Esophagus (tissue), 2 donors: ENCODE measurements around the gene DCST2. TPM values are rescaled to one million over a fixed set of nuclear protein-coding genes. Genes with fewer than 3 reads are reported as not detected.

Experiments
- H3K27ac ChIP-seq, 2 donors: one replicate each; pipeline ENCODE4 v1.5.1; 2013; ENCODE audit warnings: low read depth in 2 of 2, mild to moderate bottlenecking in 2 of 2, inconsistent platforms in 1 of 2, low read length in 1 of 2, moderate library complexity in 1 of 2
- H3K27me3 ChIP-seq, 2 donors: one replicate each; pipeline ENCODE4 v1.6.1; 2013; ENCODE audit warnings: low read length in 2 of 2, control low read depth in 1 of 2, mild to moderate bottlenecking in 1 of 2; ENCODE audit not compliant: insufficient read depth in 2 of 2, control insufficient read depth in 1 of 2
- H3K36me3 ChIP-seq, 2 donors: one replicate each; pipeline ENCODE4 v1.6.1; 2013; ENCODE audit warnings: low read length in 1 of 2; ENCODE audit not compliant: control insufficient read depth in 2 of 2, insufficient read depth in 2 of 2
- H3K4me1 ChIP-seq, 2 donors: one replicate each; pipeline ENCODE4 v1.6.1; 2013; ENCODE audit warnings: low read length in 1 of 2; ENCODE audit not compliant: control insufficient read depth in 2 of 2, insufficient read depth in 2 of 2
- H3K4me3 ChIP-seq, 2 donors: one replicate each; pipeline ENCODE4 v1.5.1; 2013; ENCODE audit warnings: low read length in 2 of 2, mild to moderate bottlenecking in 2 of 2, low read depth in 1 of 2, moderate library complexity in 1 of 2
- H3K9me3 ChIP-seq, 2 donors: one replicate each; pipeline ENCODE4 v1.6.1; 2013; ENCODE audit warnings: mild to moderate bottlenecking in 2 of 2, low read depth in 1 of 2, low read length in 1 of 2, moderate library complexity in 1 of 2; ENCODE audit not compliant: control insufficient read depth in 2 of 2, insufficient read depth in 1 of 2
- WGBS, 2 donors: extraction: QIAGEN DNeasy Blood & Tissue Kit; methylation state at CpG; one replicate each; pipeline ENCODE4 v1.1.7; 2013; 5-methylcytosine and 5-hydroxymethylcytosine counted together
- polyA plus RNA-seq, 2 donors: library from polyadenylated mRNA; stranded (reverse); fragments of 200-250 nt; gene quantifications; one replicate each; pipeline ENCODE4 v1.2.3, GENCODE V29; 2013
- donor health status: healthy with polysubstance abuse.
- donor health status: Bipolar disorder and iron deficiency.

The DCST2 gene
- polyA plus RNA-seq, 2 donors: 1.7 to 10.1 TPM

- no peak overlapping the region for H3K4me3 ChIP-seq
- 83 to 85% methylated on average over 11 of the region's 11 CpGs for WGBS, 2 donors
- peaks cover 0 to 15% of the 10 kb centered on the region in 2 donors for H3K4me1 ChIP-seq
- H3K9me3 ChIP-seq: no peaks in the 10 kb centered on the region
- no peaks in the 10 kb centered on the region for H3K36me3 ChIP-seq
- no peaks in the 10 kb centered on the region for H3K27me3 ChIP-seq
- H3K27ac ChIP-seq: no peak overlapping the region
Observed at GRCh38 chr1:155030899-155031298, 2.7 kb downstream of the DCST2 start.

- Histone ChIP-seq H3K9me3 (no peaks in the 10 kb centered on the region), H3K4me1 (peaks cover 0 to 15% of the 10 kb centered on the region in 2 donors), H3K4me3 (no peak overlapping the region), H3K36me3 (no peaks in the 10 kb centered on the region), H3K27ac (no peak overlapping the region), H3K27me3 (no peaks in the 10 kb centered on the region)
- 80 to 87% methylated on average over 15 of the region's 15 CpGs for WGBS, 2 donors
Observed at GRCh38 chr1:155030243-155030795, 3.3 kb downstream of the DCST2 start.

GRCh38 chr1:155029513-155030242 is 3.9 kb downstream of the DCST2 start:
- Histone ChIP-seq H3K4me3 (no peak overlapping the region), H3K9me3 (no peaks in the 10 kb centered on the region), H3K4me1 (peaks cover 0 to 15% of the 10 kb centered on the region in 2 donors), H3K27ac (no peak overlapping the region), H3K36me3 (no peaks in the 10 kb centered on the region), H3K27me3 (no peaks in the 10 kb centered on the region)
- WGBS, 2 donors: 85 to 88% methylated on average over 16 of the region's 16 CpGs

- H3K27me3 ChIP-seq: no peaks in the 10 kb centered on the region
Observed at GRCh38 chr1:155026588-155026987, 7.0 kb downstream of the DCST2 start.

GRCh38 chr1:155026154-155026553 is 7.4 kb downstream of the DCST2 start:
- H3K4me3 ChIP-seq: no peak overlapping the region
- H3K4me1 ChIP-seq: peaks cover 0 to 12% of the 10 kb centered on the region in 2 donors
- WGBS, 2 donors: 56 to 70% methylated on average over 9 of the region's 9 CpGs
- no peaks in the 10 kb centered on the region for H3K27me3 ChIP-seq
- H3K9me3 ChIP-seq: no peaks in the 10 kb centered on the region
- H3K36me3 ChIP-seq: no peaks in the 10 kb centered on the region
- H3K27ac ChIP-seq: peak overlapping the region in 1 of 2 donors; percentile 18

More at GRCh38 chr1:155026588-155026987, 7.0 kb downstream of the DCST2 start:
- WGBS, 2 donors: 78 to 85% methylated on average over 6 of the region's 6 CpGs
- Histone ChIP-seq H3K4me1 (peaks cover 0 to 12% of the 10 kb centered on the region in 2 donors), H3K9me3 (no peaks in the 10 kb centered on the region), H3K4me3 (no peak overlapping the region), H3K27ac (peak overlapping the region in 1 of 2 donors; percentile 18), H3K36me3 (no peaks in the 10 kb centered on the region)

- 91 to 93% methylated on average over 9 of the region's 9 CpGs for WGBS, 2 donors
- Histone ChIP-seq H3K9me3 (no peaks in the 10 kb centered on the region), H3K27me3 (no peaks in the 10 kb centered on the region), H3K4me1 (peaks cover 0 to 14% of the 10 kb centered on the region in 2 donors), H3K36me3 (no peaks in the 10 kb centered on the region), H3K4me3 (no peak overlapping the region), H3K27ac (no peak overlapping the region)
Observed at GRCh38 chr1:155024315-155024714, 9.3 kb downstream of the DCST2 start.

GRCh38 chr1:155023627-155024026 is 10.0 kb downstream of the DCST2 start:
- Histone ChIP-seq H3K9me3 (no peaks in the 10 kb centered on the region), H3K27me3 (no peaks in the 10 kb centered on the region), H3K4me3 (no peak overlapping the region), H3K27ac (no peak overlapping the region), H3K36me3 (no peaks in the 10 kb centered on the region), H3K4me1 (peaks cover 0 to 14% of the 10 kb centered on the region in 2 donors)
- 78 to 80% methylated on average over 5 of the region's 5 CpGs for WGBS, 2 donors

- Histone ChIP-seq H3K27ac (no peak overlapping the region), H3K36me3 (no peaks in the 10 kb centered on the region), H3K9me3 (no peaks in the 10 kb centered on the region), H3K27me3 (no peaks in the 10 kb centered on the region), H3K4me1 (peaks cover 0 to 15% of the 10 kb centered on the region in 2 donors), H3K4me3 (no peak overlapping the region)
- WGBS, 2 donors: 43 to 49% methylated on average over 4 of the region's 4 CpGs
Observed at GRCh38 chr1:155022927-155023236, 10.7 kb downstream of the DCST2 start.

GRCh38 chr1:155022136-155022926 is 11.2 kb downstream of the DCST2 start:
- H3K9me3 ChIP-seq: no peaks in the 10 kb centered on the region
- H3K4me3 ChIP-seq: no peak overlapping the region
- H3K4me1 ChIP-seq: peaks cover under 1 to 20% of the 10 kb centered on the region in 2 donors
- 80 to 85% methylated on average over 8 of the region's 8 CpGs for WGBS, 2 donors
- H3K36me3 ChIP-seq: no peaks in the 10 kb centered on the region
- no peaks in the 10 kb centered on the region for H3K27me3 ChIP-seq
- H3K27ac ChIP-seq: no peak overlapping the region
